Right lobe of liver (tissue), 6 donors: ENCODE data around the gene HOMER3. TPM values are rescaled to one million over a fixed set of nuclear protein-coding genes. Genes with fewer than 3 reads are reported as not detected.

Experiments
- ATAC-seq, 4 donors: fragments of 200-7000 bp; cut with Tn5 transposase; one replicate each; pipeline ENCODE4 v1.9.1; 2020; ENCODE audit warnings: mild to moderate bottlenecking in 4 of 4, moderate library complexity in 4 of 4
- DNase-seq, 3 donors: peaks; one replicate each; pipeline ENCODE4 v3.0.0-alpha.2; 2020
- H3K27ac ChIP-seq, 3 donors: fragments of 200-600 bp; one replicate each; pipeline ENCODE4 v1.8.0; 2022
- H3K27me3 ChIP-seq, 2 donors: fragments of 200-600 bp; one replicate each; pipeline ENCODE4 v1.8.0; 2022
- H3K36me3 ChIP-seq, 4 donors: fragments of 200-600 bp; sonication (generic) in 1 of 4; one replicate each; pipeline versions ENCODE4 v1.5.1 to v1.8.0; 2017 to 2022; ENCODE audit warnings: control low read depth in 1 of 4
- H3K4me1 ChIP-seq, 4 donors: fragments of 200-600 bp; sonication (generic) in 1 of 4; one replicate each; pipeline versions ENCODE4 v1.5.1 to v1.8.0; 2017 to 2022; ENCODE audit warnings: control low read depth in 1 of 4
- H3K4me3 ChIP-seq, 3 donors: fragments of 200-600 bp; one replicate each; pipeline ENCODE4 v1.8.0; 2022
- H3K9me3 ChIP-seq, 4 donors: fragments of 200-600 bp; sonication (generic) in 1 of 4; one replicate each; pipeline versions ENCODE4 v1.5.1 to v1.8.0; 2017 to 2022; ENCODE audit warnings: control low read depth in 1 of 4
- POLR2A ChIP-seq: fragments of 450-650 bp; IDR thresholded peaks from one replicate; pipeline ENCODE4 v1.6.1; 2017; ENCODE audit warnings: antibody characterized with exemption, mild to moderate bottlenecking
- WGBS: methylation state at CpG from one replicate; pipeline ENCODE4 v1.1.6; 2018; ENCODE audit warnings: low coverage, low lambda C conversion rate; ENCODE audit not compliant: insufficient coverage; ENCODE audit errors: missing lambda C conversion rate; 5-methylcytosine and 5-hydroxymethylcytosine counted together
- intact Hi-C, 2 donors: fragments of 100-400 bp; cut with DNase I; formaldehyde crosslinking; loops; one replicate each; pipeline versions ENCODE4 v1.11.2 to v1.14.1; 2022
- long read RNA-seq: library from polyadenylated mRNA; unstranded; transcript quantifications from one replicate; pipeline ENCODE4 v2.0.0, GENCODE V29; 2019
- total RNA-seq, 6 experiments: library from RNA; depleted of rRNA in 2 of 6; stranded (reverse); fragments of >200 nt in 2 of 6; fragmentation: NEBNext Ultra II Directional in 3 of 6; extraction: Animal tissue kit (Norgen Biotek cat#: 25700) in 3 of 6; gene quantifications; one replicate each; pipeline versions ENCODE4 v1.1.0 to v1.2.4, GENCODE V29; 2016 to 2023
- TF ChIP-seq, protein P1 (sequence below), 4 donors: fragments of 200-600 bp in 3 of 4; fragments of 450-650 bp in 1 of 4; IDR thresholded peaks; one replicate each; pipeline versions ENCODE4 v1.5.1 to v1.8.0; 2016 to 2022; ENCODE audit warnings: antibody characterized with exemption in 4 of 4, mild to moderate bottlenecking in 2 of 4
- donor health status: DM: no; HTN: yes; CAD: no.
- donor health status: DM: no; HTN: no; CAD: no.
- donor health status: DM: no; HTN: no; CAD: no.
- donor health status: DM: no; HTN: yes; CAD: no.
- donor health status: DM: no; HTN: yes; CAD: no.

The HOMER3 gene
- 1 to 10 TPM; 2.3 to 4.7 (median 3.2) TPM for total RNA-seq
- long read RNA-seq = 0 reads

DNA sequence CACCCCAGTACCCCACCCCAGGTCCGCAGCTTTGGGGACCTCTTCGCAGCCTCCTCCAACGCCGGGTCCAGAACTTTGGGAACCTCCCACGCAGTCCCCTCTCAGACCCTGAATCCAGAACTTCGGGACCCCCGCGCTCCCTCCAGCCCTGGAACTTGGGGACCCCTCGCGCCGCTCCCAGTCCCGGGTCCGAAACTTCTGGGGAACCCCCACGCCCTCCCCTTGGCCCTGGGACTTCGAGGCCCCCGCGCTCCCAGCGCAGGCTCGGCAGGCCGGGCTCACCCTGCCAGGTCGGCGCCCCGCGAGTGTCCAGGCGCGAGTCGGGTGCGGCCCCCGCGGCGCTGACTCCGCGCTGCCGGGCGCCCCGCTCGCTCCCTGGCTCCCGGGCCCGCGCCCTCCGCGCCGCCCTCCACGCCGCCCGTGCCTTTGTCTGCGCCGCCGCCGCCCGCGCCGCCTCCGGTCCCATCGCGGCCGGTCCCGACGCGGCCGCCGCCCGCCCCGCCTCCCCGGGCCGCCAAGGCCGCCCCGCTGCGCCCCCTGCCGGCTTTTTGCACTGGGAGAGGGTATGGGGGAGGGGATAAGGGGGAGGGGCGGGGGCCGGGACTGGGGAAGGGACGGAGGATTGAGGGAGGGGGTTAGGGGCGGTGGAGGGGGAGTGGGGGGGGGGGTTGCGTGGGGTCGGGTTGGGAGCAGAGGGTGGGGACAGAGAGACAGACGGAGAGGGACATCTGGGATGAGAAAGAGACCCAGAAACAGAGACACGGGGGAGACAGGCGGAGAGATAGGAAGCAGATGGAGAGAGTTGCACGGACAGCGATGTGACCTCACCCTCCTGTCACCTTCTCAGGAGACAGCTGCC is at the start of gene HOMER3:
Gene HOMER3 (minus strand): TSS at position 449 of the 859 bp plus-strand sequence. CDS start 2,235 bp downstream, outside the sequence.
- Histone ChIP-seq H3K4me3 (peak within 1 kb of the TSS; percentile 44 to 48 (median 47)), H3K27ac (peak within 1 kb of the TSS in 2 of 3 donors; percentile 26 to 28), H3K4me1 (no peaks in the 10 kb centered on the region), H3K27me3 (no peaks in the 10 kb centered on the region), H3K9me3 (no peaks in the 10 kb centered on the region), H3K36me3 (no peaks in the 10 kb centered on the region)
- ATAC-seq (peak; percentile 82 to 93 (median 86)), DNase-seq (peak; percentile 83 to 84 (median 84))
- intact Hi-C loops = no loop called here
- TF ChIP-seq POLR2A = peak; percentile 18
- TF ChIP-seq, protein P1, sequence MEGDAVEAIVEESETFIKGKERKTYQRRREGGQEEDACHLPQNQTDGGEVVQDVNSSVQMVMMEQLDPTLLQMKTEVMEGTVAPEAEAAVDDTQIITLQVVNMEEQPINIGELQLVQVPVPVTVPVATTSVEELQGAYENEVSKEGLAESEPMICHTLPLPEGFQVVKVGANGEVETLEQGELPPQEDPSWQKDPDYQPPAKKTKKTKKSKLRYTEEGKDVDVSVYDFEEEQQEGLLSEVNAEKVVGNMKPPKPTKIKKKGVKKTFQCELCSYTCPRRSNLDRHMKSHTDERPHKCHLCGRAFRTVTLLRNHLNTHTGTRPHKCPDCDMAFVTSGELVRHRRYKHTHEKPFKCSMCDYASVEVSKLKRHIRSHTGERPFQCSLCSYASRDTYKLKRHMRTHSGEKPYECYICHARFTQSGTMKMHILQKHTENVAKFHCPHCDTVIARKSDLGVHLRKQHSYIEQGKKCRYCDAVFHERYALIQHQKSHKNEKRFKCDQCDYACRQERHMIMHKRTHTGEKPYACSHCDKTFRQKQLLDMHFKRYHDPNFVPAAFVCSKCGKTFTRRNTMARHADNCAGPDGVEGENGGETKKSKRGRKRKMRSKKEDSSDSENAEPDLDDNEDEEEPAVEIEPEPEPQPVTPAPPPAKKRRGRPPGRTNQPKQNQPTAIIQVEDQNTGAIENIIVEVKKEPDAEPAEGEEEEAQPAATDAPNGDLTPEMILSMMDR (IDR thresholded peaks at IDR 0.05) = peak in 1 of 4 donors; percentile 43
- WGBS = 4% methylated on average over 28 of the region's 81 CpGs

DNA sequence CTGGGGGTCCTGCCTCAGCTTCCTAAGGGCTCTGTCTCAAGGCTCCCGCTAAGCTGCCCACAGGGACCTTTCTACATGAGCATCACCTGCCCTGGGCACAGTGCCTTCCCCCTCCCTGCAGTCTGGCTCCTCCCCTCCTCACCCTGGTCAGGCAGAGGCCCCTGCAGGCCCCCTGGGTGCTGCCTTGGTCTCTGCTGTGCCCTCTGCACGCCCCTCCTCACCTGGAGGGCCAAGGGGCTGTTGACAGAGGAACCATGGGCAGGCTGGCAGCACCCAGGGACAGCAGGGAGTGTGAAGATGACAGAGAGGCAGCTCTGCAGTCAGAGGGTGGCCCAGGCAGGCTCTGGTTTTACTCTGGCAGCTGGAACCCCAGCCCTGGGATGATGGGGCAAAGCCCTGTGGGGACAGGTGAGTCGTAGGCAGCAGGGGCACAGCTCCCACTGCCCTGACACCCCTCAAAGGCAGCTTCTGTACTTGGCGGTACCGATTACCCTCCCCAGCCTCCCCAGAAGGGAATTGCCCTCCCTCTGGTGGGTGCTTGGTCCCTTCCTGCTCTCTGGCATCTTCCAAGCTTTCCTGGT is 49.2 kb upstream of the HOMER3 start:
- H3K27ac ChIP-seq = no peak overlapping the region
- TF ChIP-seq, protein P1 (IDR thresholded peaks at IDR 0.05) = no peak
- no peak for TF ChIP-seq POLR2A
- H3K9me3 ChIP-seq = no peaks in the 10 kb centered on the region
- peaks cover 0 to 21% (median 6%) of the 10 kb centered on the region in 4 donors for H3K36me3 ChIP-seq
- intact Hi-C loops = no loop called here
- H3K4me1 ChIP-seq = no peaks in the 10 kb centered on the region
- WGBS = no CpG with 5 or more reads among the region's 5 CpGs
- DNase-seq (no peak), ATAC-seq (peak in 2 of 4 donors; percentile 8 to 9)
- H3K4me3 ChIP-seq = no peak overlapping the region
- H3K27me3 ChIP-seq = no peaks in the 10 kb centered on the region

DNA sequence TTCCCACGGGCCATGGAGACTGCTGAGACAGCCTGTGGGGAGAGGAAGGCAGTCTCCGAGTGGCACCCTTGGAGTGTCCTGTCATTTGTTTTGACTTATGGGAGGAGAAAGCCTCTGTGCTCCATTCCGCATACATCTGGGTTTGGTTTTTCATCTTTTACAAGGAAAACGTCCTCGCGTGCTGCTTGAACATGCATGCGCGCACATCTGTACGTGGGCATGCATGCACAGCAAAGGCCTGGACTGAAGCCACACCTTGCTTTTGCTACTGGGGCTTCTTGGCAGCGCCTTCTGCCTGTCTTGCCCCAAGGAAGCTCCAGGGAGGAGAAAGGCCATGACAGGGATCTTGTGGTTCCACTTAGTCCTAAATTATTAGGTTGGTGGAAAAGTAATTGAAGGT is 48.3 kb upstream of the HOMER3 start:
- intact Hi-C loops = no loop called here
- Histone ChIP-seq H3K27me3 (no peaks in the 10 kb centered on the region), H3K9me3 (no peaks in the 10 kb centered on the region), H3K27ac (no peak overlapping the region), H3K4me3 (no peak overlapping the region), H3K36me3 (peaks cover 0 to 17% (median 5%) of the 10 kb centered on the region in 4 donors), H3K4me1 (peaks cover 0 to 5% (median 0%) of the 10 kb centered on the region in 4 donors)
- DNase-seq (no peak), ATAC-seq (no peak)
- TF ChIP-seq POLR2A = no peak
- TF ChIP-seq, protein P1 (IDR thresholded peaks at IDR 0.05) = no peak
- 69% methylated on average over 9 of the region's 10 CpGs for WGBS

DNA sequence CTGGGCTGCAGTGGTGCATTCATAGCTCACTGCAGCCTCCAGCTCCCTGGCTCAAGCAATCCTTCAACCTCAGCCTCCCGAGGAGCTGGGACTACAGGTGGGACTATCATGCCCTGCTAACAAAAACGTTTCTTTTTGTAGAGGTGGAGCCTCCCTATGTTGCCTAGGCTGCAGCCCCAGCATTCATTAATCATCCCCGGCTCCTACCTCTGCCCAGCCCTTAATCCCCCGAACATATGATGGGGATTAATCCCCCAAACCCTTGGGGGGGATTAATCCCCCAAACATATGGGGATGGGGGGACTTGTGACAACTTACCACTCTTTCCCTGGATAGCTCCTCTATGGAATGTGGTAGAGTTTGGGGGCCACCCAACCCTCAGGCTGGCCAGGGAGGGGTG is 46.4 kb upstream of the HOMER3 start:
- Histone ChIP-seq H3K27ac (no peak overlapping the region), H3K4me1 (peaks cover 0 to 5% (median 0%) of the 10 kb centered on the region in 4 donors), H3K27me3 (no peaks in the 10 kb centered on the region), H3K36me3 (no peaks in the 10 kb centered on the region), H3K9me3 (no peaks in the 10 kb centered on the region), H3K4me3 (no peak overlapping the region)
- intact Hi-C loops = no loop called here
- no peak for DNase-seq
- TF ChIP-seq, protein P1 (IDR thresholded peaks at IDR 0.05) = no peak
- TF ChIP-seq POLR2A = no peak
- 48% methylated on average over 3 of the region's 4 CpGs for WGBS
- ATAC-seq = no peak
